ENCODE data around the gene RPL39L.

RPL39L gene

GRCh38 chr3:187130346-187131066, 8.8 kb downstream of the RPL39L start:
- Mint-ChIP-seq H3K4me3 (peak overlapping the region; percentile 27), H3K27ac (peak overlapping the region; percentile 87), H3K27me3 (no peaks in the 10 kb centered on the region), H3K4me1 (ENCODE audit: low read depth) (peaks cover 26% of the 10 kb centered on the region), H3K36me3 (ENCODE audit: low read depth) (peaks cover 13% of the 10 kb centered on the region), H3K9me3 (peaks cover 33% of the 10 kb centered on the region)
- intact Hi-C loops (cut with micrococcal nuclease), result no loop called here

DNA sequence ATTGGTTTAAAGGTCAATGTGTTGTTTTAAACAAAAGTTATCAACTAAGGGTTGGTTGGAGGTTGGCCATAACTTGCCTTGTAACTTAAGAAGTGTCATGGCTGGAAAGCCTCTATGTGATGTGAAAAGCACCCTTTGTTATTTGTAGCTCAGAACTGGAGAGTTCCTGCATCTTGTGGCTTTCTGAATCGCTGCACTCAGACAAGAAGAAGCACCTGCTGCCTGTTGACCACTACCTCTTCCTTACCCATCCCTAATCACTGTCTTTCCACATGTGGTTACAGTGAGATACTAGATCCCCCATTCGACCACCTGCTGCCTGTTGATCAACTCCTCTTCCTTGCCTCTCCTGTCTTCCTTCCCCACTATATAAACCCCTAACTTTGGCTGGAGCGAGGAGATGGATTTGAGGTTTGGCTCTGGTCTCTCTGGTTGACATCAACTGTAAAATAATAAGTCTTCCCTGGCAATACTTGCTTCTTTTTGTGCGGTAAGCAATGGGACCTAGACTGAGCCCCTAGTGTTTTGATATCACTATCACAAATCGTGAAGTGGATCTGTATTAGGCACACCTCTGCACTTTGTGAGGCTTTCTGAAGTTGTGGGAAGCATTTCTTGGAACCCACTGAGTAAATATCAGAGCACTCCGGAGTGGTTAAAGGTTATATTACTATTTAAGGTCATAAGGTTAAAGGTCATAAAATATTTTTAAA, 13.8 kb downstream of the RPL39L start:
- Mint-ChIP-seq H3K4me1 (ENCODE audit: low read depth) (peaks cover 14% of the 10 kb centered on the region), H3K9me3 (peaks cover 5% of the 10 kb centered on the region), H3K36me3 (ENCODE audit: low read depth) (peaks cover 6% of the 10 kb centered on the region), H3K27ac (no peak overlapping the region), H3K4me3 (no peak overlapping the region), H3K27me3 (no peaks in the 10 kb centered on the region)
- intact Hi-C loops (cut with micrococcal nuclease), result no loop called here

GRCh38 chr3:187122261-187122660, 17.0 kb downstream of the RPL39L start:
- no peak overlapping the region for H3K27ac Mint-ChIP-seq
- peaks cover 11% of the 10 kb centered on the region for H3K4me1 Mint-ChIP-seq (ENCODE audit: low read depth)
- no peaks in the 10 kb centered on the region for H3K9me3 Mint-ChIP-seq
- intact Hi-C loops (cut with micrococcal nuclease), result no loop called here
- no peaks in the 10 kb centered on the region for H3K27me3 Mint-ChIP-seq
- H3K4me3 Mint-ChIP-seq, result no peak overlapping the region
- H3K36me3 Mint-ChIP-seq (ENCODE audit: low read depth), result no peaks in the 10 kb centered on the region

DNA sequence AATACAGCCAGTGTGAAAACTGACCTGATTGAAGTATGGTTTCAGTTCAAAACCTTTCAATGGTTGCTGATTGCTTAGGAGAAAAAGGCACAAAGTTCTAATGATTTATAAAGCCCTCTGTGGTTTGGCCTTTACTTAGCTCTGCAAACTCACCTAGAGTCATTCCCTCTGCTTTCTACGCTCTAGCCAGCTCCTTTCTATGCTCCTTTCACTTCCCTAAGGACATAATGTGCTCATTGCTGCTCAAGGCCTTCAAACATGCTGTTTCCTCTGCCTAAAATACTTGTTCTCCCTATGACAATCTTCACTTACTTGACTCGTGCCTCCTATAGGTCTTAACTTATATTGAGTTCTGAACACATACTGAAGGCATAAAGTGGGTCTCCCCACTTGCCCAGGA, 19.0 kb downstream of the RPL39L start:
- Mint-ChIP-seq H3K4me3 (no peak overlapping the region), H3K36me3 (ENCODE audit: low read depth) (no peaks in the 10 kb centered on the region), H3K27me3 (no peaks in the 10 kb centered on the region), H3K9me3 (no peaks in the 10 kb centered on the region), H3K4me1 (ENCODE audit: low read depth) (peaks cover 7% of the 10 kb centered on the region), H3K27ac (no peak overlapping the region)
- intact Hi-C loops (cut with micrococcal nuclease), result no loop called here

- Mint-ChIP-seq H3K4me3 (no peak overlapping the region), H3K4me1 (ENCODE audit: low read depth) (peaks cover 7% of the 10 kb centered on the region), H3K27me3 (no peaks in the 10 kb centered on the region), H3K36me3 (ENCODE audit: low read depth) (no peaks in the 10 kb centered on the region), H3K9me3 (no peaks in the 10 kb centered on the region), H3K27ac (no peak overlapping the region)
- intact Hi-C loops (cut with micrococcal nuclease), result no loop called here
These were observed 24.8 kb downstream of the RPL39L start for GRCh38 chr3:187114511-187114910.

DNA sequence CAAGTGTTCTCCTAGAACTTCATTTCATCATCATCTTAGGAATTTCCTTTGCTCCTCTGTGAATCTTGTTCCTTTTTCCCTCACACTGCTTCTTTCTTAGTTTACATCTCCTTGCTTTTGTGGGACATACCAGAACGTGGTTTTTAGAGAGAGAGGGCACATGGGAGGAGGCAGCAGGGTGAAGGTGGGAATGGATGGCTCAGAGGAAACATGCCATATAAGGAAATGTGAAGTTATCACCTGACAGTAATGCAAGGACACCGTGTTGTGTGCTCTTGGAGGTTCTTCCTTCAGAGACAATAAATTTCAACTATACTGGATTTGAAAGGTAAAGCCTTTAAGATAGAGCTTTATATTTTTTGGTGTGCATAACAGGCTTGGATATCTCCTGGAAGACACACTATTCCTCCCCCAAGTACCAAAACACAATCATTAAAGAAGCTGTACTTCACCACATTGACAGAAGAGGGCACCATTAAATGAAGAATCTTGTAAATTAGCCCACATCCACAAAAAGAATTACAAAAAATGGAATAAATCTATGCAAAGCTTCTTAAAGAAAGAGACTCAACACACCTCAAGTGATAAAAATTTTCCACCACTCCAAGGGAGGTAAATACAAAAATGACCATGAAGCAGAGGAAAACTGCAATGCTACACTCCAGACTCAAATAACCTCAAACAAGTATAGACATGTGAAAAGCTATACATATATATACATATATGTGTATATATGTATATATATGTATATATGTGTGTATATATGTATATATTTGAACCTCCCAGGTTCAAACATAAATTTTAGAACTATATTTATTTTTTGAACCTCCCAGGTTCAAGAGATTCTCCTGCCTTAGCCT, 26.1 kb downstream of the RPL39L start:
- intact Hi-C loops (cut with micrococcal nuclease), result loop anchor here (1.0 kb wide), 1 partner anchor 52 kb away; no protein-coding TSS in a partner anchor
- no peaks in the 10 kb centered on the region for H3K36me3 Mint-ChIP-seq (ENCODE audit: low read depth)
- H3K4me1 Mint-ChIP-seq (ENCODE audit: low read depth), result peaks cover 7% of the 10 kb centered on the region
- H3K4me3 Mint-ChIP-seq, result no peak overlapping the region
- H3K27ac Mint-ChIP-seq, result no peak overlapping the region
- H3K27me3 Mint-ChIP-seq, result no peaks in the 10 kb centered on the region
- no peaks in the 10 kb centered on the region for H3K9me3 Mint-ChIP-seq

DNA sequence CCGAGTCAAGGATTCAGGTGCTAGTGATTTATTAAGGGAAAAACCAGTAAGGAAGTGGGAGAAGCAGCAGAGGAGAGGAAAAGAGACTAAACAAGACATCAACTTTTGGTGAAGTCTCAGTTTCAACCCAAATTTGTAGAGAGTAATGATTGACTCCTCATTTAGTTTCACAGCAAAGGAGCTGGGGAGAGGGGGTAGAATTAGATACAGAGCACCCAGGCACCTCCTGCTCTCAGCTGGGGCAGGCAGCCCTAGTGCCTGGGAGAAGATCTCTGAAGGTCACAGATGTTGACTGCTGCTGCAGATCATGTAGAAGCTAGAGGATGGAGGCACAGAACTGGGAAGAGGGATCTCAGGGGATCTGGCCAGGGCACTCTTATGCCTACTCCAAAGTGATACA, 29.1 kb downstream of the RPL39L start:
- H3K4me3 Mint-ChIP-seq, result no peak overlapping the region
- intact Hi-C loops (cut with micrococcal nuclease), result no loop called here
- H3K27ac Mint-ChIP-seq, result no peak overlapping the region
- H3K27me3 Mint-ChIP-seq, result no peaks in the 10 kb centered on the region
- H3K4me1 Mint-ChIP-seq (ENCODE audit: low read depth), result peaks cover 7% of the 10 kb centered on the region
- no peaks in the 10 kb centered on the region for H3K9me3 Mint-ChIP-seq
- no peaks in the 10 kb centered on the region for H3K36me3 Mint-ChIP-seq (ENCODE audit: low read depth)

DNA sequence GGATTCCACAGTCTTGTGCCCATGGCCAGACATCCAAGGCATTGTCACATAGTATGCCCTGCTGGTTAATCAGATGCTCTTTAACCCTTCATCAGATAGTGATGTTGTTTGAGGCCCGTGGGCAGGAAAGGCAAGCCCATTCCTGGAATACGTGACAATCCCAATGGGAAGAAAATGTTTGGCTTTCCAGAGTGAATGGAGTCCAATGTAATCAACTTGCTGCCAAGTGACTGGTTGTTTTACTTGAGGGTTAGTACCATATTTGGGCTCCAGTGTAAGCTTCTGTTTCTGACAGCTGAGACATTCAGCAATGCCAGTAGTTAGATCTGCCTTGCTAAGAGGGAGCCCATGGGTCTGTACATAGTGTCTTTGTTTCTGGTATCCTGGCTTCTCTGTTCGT, 31.3 kb downstream of the RPL39L start:
- no peak overlapping the region for H3K27ac Mint-ChIP-seq
- no peak overlapping the region for H3K4me3 Mint-ChIP-seq
- H3K4me1 Mint-ChIP-seq (ENCODE audit: low read depth), result peaks cover 2% of the 10 kb centered on the region
- H3K27me3 Mint-ChIP-seq, result no peaks in the 10 kb centered on the region
- no peaks in the 10 kb centered on the region for H3K9me3 Mint-ChIP-seq
- H3K36me3 Mint-ChIP-seq (ENCODE audit: low read depth), result no peaks in the 10 kb centered on the region
- intact Hi-C loops (cut with micrococcal nuclease), result no loop called here

DNA sequence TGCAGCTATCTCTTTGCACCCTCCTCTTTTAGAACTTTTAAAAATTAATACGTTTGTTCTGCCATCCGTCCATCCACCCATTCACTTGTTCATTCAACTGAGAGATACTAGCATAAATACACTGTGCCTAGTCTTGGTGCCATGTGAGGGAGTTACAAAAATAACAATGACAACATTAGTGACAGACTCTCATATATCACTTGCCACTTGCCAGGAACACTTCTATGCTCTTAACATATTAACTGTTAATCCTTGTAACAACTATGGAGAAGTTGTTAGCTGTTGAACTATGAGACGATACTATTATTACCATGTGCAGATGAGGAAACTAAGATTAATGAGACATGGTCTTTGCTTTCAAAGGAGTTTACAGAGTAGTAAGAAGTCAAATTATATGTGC, 33.6 kb downstream of the RPL39L start:
- H3K36me3 Mint-ChIP-seq (ENCODE audit: low read depth), result no peaks in the 10 kb centered on the region
- H3K9me3 Mint-ChIP-seq, result no peaks in the 10 kb centered on the region
- H3K4me3 Mint-ChIP-seq, result no peak overlapping the region
- H3K27ac Mint-ChIP-seq, result no peak overlapping the region
- no peaks in the 10 kb centered on the region for H3K27me3 Mint-ChIP-seq
- intact Hi-C loops (cut with micrococcal nuclease), result no loop called here
- H3K4me1 Mint-ChIP-seq (ENCODE audit: low read depth), result peaks cover 10% of the 10 kb centered on the region

DNA sequence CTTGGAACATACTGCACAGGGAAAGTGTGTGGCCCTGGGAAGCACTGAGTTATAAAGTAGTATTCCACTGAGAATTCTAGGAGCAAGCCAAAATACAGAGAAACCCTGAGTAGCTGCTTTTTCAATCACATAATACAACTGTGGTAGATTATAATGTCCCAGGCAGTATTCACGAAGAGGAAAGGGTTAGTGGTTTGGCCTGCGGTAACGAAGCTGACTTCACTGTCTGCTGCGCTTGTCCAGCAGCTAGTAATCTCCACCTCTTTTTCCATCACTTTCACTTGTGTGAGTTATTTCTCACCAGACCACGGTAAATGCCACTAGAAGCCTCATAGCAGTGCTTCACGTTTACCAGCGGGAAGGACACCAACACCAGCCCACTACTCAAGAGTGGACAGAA, 34.4 kb downstream of the RPL39L start:
- peaks cover 10% of the 10 kb centered on the region for H3K4me1 Mint-ChIP-seq (ENCODE audit: low read depth)
- no peaks in the 10 kb centered on the region for H3K36me3 Mint-ChIP-seq (ENCODE audit: low read depth)
- no peak overlapping the region for H3K27ac Mint-ChIP-seq
- no peak overlapping the region for H3K4me3 Mint-ChIP-seq
- intact Hi-C loops (cut with micrococcal nuclease), result no loop called here
- H3K9me3 Mint-ChIP-seq, result no peaks in the 10 kb centered on the region
- no peaks in the 10 kb centered on the region for H3K27me3 Mint-ChIP-seq

DNA sequence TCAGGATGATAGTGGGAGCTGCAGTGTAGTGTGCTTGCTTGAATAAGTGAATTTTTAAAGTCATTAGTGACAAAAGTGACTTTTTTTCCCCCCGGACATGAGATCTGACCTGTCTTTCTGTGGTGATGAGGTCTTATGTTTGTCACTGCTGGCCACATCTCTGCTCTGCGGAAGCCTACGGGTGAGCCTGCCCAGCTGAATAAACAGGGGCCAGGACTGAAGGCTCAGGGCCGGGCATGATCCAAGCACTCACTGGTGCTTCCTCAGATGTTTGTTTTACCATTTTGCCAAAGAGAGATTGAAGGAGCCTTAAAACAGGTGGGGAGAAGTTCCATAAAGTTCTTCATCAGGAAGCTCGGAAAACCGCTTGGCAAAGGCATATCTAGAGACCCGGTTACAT, 35.0 kb downstream of the RPL39L start:
- intact Hi-C loops (cut with micrococcal nuclease), result no loop called here

GRCh38 chr3:187103251-187103650, 36.0 kb downstream of the RPL39L start:
- H3K4me3 Mint-ChIP-seq, result no peak overlapping the region
- H3K27me3 Mint-ChIP-seq, result no peaks in the 10 kb centered on the region
- H3K36me3 Mint-ChIP-seq (ENCODE audit: low read depth), result no peaks in the 10 kb centered on the region
- peaks cover 10% of the 10 kb centered on the region for H3K4me1 Mint-ChIP-seq (ENCODE audit: low read depth)
- no peak overlapping the region for H3K27ac Mint-ChIP-seq
- H3K9me3 Mint-ChIP-seq, result peaks cover 12% of the 10 kb centered on the region
- intact Hi-C loops (cut with micrococcal nuclease), result no loop called here

More for the DNA sequence above, 35.0 kb downstream of the RPL39L start:
- Mint-ChIP-seq H3K27ac (no peak overlapping the region), H3K4me1 (ENCODE audit: low read depth) (peaks cover 10% of the 10 kb centered on the region), H3K27me3 (no peaks in the 10 kb centered on the region), H3K4me3 (no peak overlapping the region), H3K36me3 (ENCODE audit: low read depth) (no peaks in the 10 kb centered on the region), H3K9me3 (peaks cover 1% of the 10 kb centered on the region)

DNA sequence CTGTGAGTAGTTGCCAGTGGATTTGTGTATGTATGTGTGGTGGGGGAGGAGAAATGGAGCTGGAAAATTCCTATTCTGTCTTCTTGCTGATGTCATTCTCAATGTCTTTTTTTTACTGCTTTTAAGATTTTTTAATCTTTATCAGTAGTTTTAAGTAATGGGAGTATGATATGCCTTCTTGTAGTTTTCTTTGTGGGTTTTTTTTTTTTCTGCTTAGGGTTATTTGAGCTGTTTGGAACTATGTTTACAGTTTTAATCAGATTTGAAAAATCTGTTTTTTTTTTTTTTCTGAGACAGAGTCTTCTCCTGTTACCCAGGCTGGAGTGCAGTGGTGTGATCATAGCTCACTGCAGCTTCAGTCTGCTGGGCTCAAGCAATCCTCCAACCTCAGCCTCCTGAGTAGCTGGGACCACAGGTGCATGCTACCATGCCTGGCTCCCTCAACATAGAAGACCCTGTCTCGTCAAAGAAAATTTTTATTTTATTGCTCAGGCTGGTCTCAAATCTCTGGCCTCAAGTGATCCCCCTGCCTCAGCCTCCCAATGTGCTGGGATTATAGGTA, 37.1 kb downstream of the RPL39L start:
- Mint-ChIP-seq H3K27me3 (no peaks in the 10 kb centered on the region), H3K36me3 (ENCODE audit: low read depth) (no peaks in the 10 kb centered on the region), H3K9me3 (peaks cover 12% of the 10 kb centered on the region), H3K4me3 (peak overlapping the region; percentile 53), H3K4me1 (ENCODE audit: low read depth) (peaks cover 10% of the 10 kb centered on the region), H3K27ac (peak overlapping the region; percentile 73)
- intact Hi-C loops (cut with micrococcal nuclease), result no loop called here

Measured in dendritic cell treated with granulocyte-macrophage colony-stimulating factor and Interleukin-4, amounts not matched to agents 40 ng/mL and 50 ng/mL, for 4 days (primary cell).